Thoracic aorta (tissue), 2 donors: ENCODE measurements around the gene DOK6. TPM values are rescaled to one million over a fixed set of nuclear protein-coding genes. Genes with fewer than 3 reads are reported as not detected.

Experiments used
- ATAC-seq: fragments of 150-250 bp; one replicate; pipeline ENCODE4 v1.8.0; 2017; ENCODE audit warnings: low read depth; ENCODE audit not compliant: insufficient number of reproducible peaks, low FRiP score
- DNase-seq: peaks from one replicate; pipeline ENCODE4 v3.0.0-alpha.2; 2020; ENCODE audit warnings: low spot score
- H3K27ac ChIP-seq, 2 donors: fragments of 200-600 bp; sonication (generic); 1 replicate in 1 of 2; 2 replicates in 1 of 2; pipeline ENCODE4 v1.5.1; 2016; ENCODE audit warnings: mild to moderate bottlenecking in 2 of 2, moderate library complexity in 2 of 2
- H3K27me3 ChIP-seq: fragments of 200-600 bp; sonication (generic); replicated peaks from 2 replicates; pipeline ENCODE4 v1.6.0; 2016; ENCODE audit warnings: mild to moderate bottlenecking; ENCODE audit not compliant: insufficient read depth
- H3K36me3 ChIP-seq: fragments of 200-600 bp; sonication (generic); one replicate; pipeline ENCODE4 v1.5.1; 2016
- H3K4me1 ChIP-seq, 2 donors: fragments of 200-600 bp; sonication (generic); 1 replicate in 1 of 2; 2 replicates in 1 of 2; pipeline versions ENCODE4 v1.5.1 to v1.6.0; 2016; ENCODE audit warnings: low read depth in 2 of 2, mild to moderate bottlenecking in 1 of 2; ENCODE audit not compliant: control insufficient read depth in 1 of 2
- H3K4me3 ChIP-seq: fragments of 200-600 bp; sonication (generic); 2 replicates; pipeline ENCODE4 v1.5.1; 2016; ENCODE audit warnings: mild to moderate bottlenecking
- H3K9me3 ChIP-seq: fragments of 200-600 bp; sonication (generic); 2 replicates; pipeline ENCODE4 v1.5.1; 2016
- total RNA-seq, 2 donors: library from RNA; depleted of rRNA; stranded (reverse); fragments of >200 nt; gene quantifications; one replicate each; pipeline versions ENCODE4 v1.1.0 to v1.2.3, GENCODE V29; 2016
- TF ChIP-seq, protein P1 (sequence below): fragments of 200-600 bp; sonication (generic); IDR thresholded peaks from one replicate; pipeline ENCODE4 v1.5.1; 2019; ENCODE audit warnings: antibody characterized with exemption

DOK6 gene
- total RNA-seq, 2 donors from 2014 or later, result 2.0 to 2.1 TPM

DNA sequence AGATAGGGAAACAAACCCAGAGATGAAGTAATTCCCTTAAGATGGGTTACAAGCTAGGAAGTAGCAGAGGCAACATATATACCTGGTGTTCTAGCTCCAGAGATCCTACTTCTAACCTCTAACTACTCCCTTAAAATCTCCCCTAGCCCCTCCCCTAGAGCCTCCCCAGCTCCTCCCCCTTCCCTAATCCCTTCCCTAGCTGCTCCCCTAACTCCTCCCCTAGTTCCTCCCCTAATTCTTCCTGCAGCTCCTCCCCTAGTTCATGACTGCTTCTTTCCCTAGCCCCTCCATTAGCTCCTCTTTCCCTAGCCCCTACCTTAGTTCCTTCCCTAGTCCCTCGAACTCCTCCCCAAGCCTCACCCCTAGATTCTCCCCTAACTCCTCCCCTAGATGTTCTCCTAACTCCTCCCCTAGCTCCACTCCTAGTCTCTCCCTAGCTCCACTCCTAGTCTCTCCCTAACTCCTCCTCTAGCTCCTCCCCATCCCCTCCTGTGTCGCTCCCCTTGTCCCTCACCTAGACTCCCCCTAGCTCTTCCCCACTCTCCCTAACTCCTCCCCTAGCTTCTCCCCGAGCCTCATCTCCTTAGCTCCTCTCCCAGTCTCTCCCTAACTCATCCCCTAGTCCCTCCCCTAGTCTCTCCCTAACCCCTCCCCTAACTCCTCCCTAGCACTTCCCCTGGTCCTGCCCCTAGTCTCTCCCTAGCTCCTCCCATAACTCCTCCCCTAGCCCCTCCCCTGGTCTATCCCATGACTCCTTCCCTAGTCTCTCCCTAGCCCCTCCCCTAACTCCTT is 438.1 kb downstream of the DOK6 start:
- ATAC-seq, result no peak
- DNase-seq, result no peak

DNA sequence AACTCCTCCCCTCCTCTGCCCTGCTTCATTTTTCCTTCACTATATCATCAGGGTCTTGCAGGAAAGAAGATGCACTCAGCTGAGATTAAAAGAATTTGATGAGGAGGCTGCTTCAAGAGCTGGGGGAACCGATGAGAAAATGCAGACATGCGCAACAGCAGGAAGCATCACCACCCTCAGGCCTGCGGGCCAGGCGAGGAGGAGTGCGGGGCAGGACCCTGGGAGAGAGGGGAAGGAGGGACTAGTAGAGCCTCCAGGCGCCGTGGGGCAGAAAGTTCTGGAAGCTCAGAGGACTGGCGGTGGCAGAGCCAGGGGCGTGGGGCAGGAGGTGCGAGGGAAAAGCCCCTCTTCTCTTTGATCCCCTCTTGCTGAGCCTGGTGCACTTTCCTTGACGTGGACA is 438.8 kb downstream of the DOK6 start:
- ATAC-seq, result no peak
- TF ChIP-seq, protein P1, sequence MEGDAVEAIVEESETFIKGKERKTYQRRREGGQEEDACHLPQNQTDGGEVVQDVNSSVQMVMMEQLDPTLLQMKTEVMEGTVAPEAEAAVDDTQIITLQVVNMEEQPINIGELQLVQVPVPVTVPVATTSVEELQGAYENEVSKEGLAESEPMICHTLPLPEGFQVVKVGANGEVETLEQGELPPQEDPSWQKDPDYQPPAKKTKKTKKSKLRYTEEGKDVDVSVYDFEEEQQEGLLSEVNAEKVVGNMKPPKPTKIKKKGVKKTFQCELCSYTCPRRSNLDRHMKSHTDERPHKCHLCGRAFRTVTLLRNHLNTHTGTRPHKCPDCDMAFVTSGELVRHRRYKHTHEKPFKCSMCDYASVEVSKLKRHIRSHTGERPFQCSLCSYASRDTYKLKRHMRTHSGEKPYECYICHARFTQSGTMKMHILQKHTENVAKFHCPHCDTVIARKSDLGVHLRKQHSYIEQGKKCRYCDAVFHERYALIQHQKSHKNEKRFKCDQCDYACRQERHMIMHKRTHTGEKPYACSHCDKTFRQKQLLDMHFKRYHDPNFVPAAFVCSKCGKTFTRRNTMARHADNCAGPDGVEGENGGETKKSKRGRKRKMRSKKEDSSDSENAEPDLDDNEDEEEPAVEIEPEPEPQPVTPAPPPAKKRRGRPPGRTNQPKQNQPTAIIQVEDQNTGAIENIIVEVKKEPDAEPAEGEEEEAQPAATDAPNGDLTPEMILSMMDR, result no peak
- no peak for DNase-seq
- Histone ChIP-seq H3K36me3 (no peaks in the 10 kb centered on the region), H3K4me1 (no peaks in the 10 kb centered on the region), H3K27ac (no peak overlapping the region), H3K9me3 (no peaks in the 10 kb centered on the region), H3K4me3 (no peak overlapping the region), H3K27me3 (no peaks in the 10 kb centered on the region)

More for the DNA sequence above, 438.1 kb downstream of the DOK6 start:
- H3K27me3 ChIP-seq, result no peaks in the 10 kb centered on the region
- no peak overlapping the region for H3K4me3 ChIP-seq
- no peak overlapping the region for H3K27ac ChIP-seq
- H3K9me3 ChIP-seq, result no peaks in the 10 kb centered on the region
- TF ChIP-seq, protein P1, result no peak
- H3K4me1 ChIP-seq, result no peaks in the 10 kb centered on the region
- no peaks in the 10 kb centered on the region for H3K36me3 ChIP-seq

- Histone ChIP-seq H3K27ac (no peak overlapping the region), H3K36me3 (no peaks in the 10 kb centered on the region), H3K4me3 (no peak overlapping the region), H3K9me3 (no peaks in the 10 kb centered on the region), H3K27me3 (no peaks in the 10 kb centered on the region), H3K4me1 (no peaks in the 10 kb centered on the region)
- TF ChIP-seq, protein P1, result no peak
- no peak for DNase-seq
- no peak for ATAC-seq
These were observed 439.3 kb downstream of the DOK6 start for GRCh38 chr18:69840001-69840400.

- DNase-seq, result no peak
- H3K36me3 ChIP-seq, result no peaks in the 10 kb centered on the region
- ATAC-seq, result no peak
- no peak overlapping the region for H3K27ac ChIP-seq
- TF ChIP-seq, protein P1, result no peak
- no peaks in the 10 kb centered on the region for H3K9me3 ChIP-seq
- H3K27me3 ChIP-seq, result no peaks in the 10 kb centered on the region
- H3K4me3 ChIP-seq, result no peak overlapping the region
- H3K4me1 ChIP-seq, result no peaks in the 10 kb centered on the region
These were observed 439.8 kb downstream of the DOK6 start for GRCh38 chr18:69840445-69840844.

- Histone ChIP-seq H3K36me3 (no peaks in the 10 kb centered on the region), H3K4me3 (no peak overlapping the region), H3K4me1 (peaks cover 0 to under 1% of the 10 kb centered on the region in 2 donors), H3K27ac (no peak overlapping the region), H3K9me3 (no peaks in the 10 kb centered on the region), H3K27me3 (no peaks in the 10 kb centered on the region)
- ATAC-seq, result no peak
- no peak for DNase-seq
- TF ChIP-seq, protein P1, result no peak
These were observed 440.4 kb downstream of the DOK6 start for GRCh38 chr18:69841117-69841516.
